ENCODE measurements around the gene PFN3.
A peak's percentile ranks its signal among the peaks of the same experiment; 100 is the strongest.

The PFN3 gene

GRCh38 chr5:177437623-177438022, 37.2 kb upstream of the PFN3 start:
- DNase-seq: no peak

GRCh38 chr5:177435847-177436536, 35.5 kb upstream of the PFN3 start:
- no peak for DNase-seq

GRCh38 chr5:177434942-177435738, 34.7 kb upstream of the PFN3 start:
- DNase-seq: no peak

- no peak for DNase-seq
Measured at GRCh38 chr5:177434437-177434836, 34.0 kb upstream of the PFN3 start.

GRCh38 chr5:177433658-177434217, 33.3 kb upstream of the PFN3 start:
- no peak for DNase-seq

- DNase-seq: no peak
Measured at GRCh38 chr5:177432839-177433657, 32.6 kb upstream of the PFN3 start.

- DNase-seq: no peak
Measured at GRCh38 chr5:177432143-177432838, 31.8 kb upstream of the PFN3 start.

- peak; percentile 73 for DNase-seq
Measured at GRCh38 chr5:177431317-177432142, 31.1 kb upstream of the PFN3 start.

- DNase-seq: no peak
Measured at GRCh38 chr5:177430972-177431316, 30.5 kb upstream of the PFN3 start.

GRCh38 chr5:177430140-177430951, 29.9 kb upstream of the PFN3 start:
- DNase-seq: no peak

- peak; percentile 78 for DNase-seq
Measured at GRCh38 chr5:177429248-177430040, 29.0 kb upstream of the PFN3 start.

- no peak for DNase-seq
Measured at GRCh38 chr5:177428574-177429217, 28.2 kb upstream of the PFN3 start.

GRCh38 chr5:177427919-177428573, 27.6 kb upstream of the PFN3 start:
- DNase-seq: no peak

- no peak for DNase-seq
Measured at GRCh38 chr5:177427211-177427822, 26.9 kb upstream of the PFN3 start.

GRCh38 chr5:177426566-177427210, 26.2 kb upstream of the PFN3 start, which contains the start of gene GRK6:
Gene GRK6 (plus strand): TSS chr5:177426676. CDS start chr5:177426846, 170 bp downstream.
- peak; percentile 71 for DNase-seq

GRCh38 chr5:177425801-177426565, 25.5 kb upstream of the PFN3 start:
- DNase-seq: peak; percentile 99

Measured in activated effector memory CD4-positive, alpha-beta T cell treated with Interleukin-2 at 50 U/mL for 16 hours (primary cell).